Stimulated activated CD4-positive, alpha-beta T cell treated with anti-CD3 and anti-CD28 coated beads, TNF-alpha, amount 100 ng/mL, for 1 hour (primary cell): ENCODE data around the gene EIF1AD.
"Not testable (repeated sequence)": the region's sequence is repeated elsewhere in the genome, so short reads cannot be mapped to it uniquely, and the experiment has no call there.

Source experiments
- DNase-seq, 3 donors: peaks; one replicate each; pipeline ENCODE4 v3.0.0-alpha.2; 2020; ENCODE audit warnings: low read depth in 3 of 3, low spot score in 1 of 3

The EIF1AD gene

DNA sequence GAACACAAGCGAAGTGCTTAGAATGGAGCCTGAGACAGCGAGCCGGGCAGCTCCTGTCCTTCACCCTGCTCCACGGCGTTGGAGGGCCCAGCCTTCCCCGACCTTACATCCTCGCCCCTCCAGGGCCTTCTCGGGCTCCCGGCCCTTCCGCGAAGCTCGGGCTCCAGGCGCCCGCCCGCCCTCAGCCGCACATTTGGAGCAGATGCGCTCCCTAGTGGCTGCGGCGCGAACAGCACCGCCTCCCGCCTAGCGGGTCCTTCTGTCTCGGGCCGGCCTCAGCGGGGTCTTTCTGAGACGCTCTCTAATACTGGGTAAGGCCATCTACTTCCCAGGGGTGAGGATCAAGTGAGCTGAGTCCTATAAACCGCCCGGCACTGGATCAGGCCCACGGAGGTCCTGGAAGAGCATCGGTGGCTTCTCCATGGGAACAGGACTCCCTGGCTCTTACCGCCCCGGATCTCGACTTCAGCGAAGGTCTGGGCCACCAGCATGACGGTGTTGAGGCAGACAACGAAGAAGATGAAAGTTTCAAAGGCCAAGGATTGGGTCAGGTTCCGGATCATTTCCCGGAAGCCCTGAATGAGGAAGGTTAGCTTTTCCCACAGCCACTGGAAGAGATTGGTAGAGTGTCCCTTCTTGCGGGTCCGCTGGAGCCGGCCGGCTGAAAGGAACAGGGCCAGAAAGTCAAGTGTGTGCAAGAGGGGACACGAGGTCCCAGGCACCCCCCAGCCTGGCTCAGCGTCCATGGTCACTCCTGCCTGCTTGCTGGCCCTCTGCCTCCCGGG is 20.6 kb upstream of the EIF1AD start:
- peak; percentile 25 to 85 (median 50) for DNase-seq

DNA sequence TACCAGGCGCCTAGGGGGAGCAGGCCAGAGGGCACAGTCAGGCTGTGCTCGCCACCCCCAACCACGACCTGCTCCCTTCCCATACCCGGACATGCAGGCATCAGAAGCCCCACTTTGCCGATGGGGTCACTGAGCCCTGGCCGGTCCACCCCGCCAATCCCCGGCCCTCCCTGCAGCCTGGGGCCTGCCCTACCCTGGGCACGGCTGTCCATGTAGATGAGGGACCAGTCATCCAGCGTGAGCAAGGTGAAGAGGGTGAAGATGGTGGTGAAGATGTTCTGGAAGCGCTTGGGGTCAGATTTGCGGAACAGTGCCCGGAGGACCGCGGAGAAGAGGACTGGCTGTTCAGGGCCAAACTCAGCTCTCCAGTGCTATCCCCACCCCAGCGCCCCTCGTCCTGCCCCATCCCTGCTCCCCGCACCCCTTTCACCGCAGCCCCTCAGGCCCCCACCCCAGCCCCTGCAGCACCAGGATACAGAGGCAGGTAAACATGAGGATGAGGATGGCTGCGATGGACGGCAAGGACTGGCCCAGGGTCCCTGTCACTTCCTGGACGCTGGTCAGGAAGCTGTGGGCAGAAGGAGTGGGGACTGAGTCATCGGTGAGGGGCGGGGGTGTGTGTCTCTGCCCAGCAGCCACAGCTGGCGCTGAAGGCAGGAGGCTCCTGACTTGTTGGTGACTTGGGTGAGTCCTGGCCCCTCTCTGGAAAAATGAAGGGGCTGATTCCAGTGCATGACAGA is 18.8 kb upstream of the EIF1AD start:
- DNase-seq, result no peak

DNA sequence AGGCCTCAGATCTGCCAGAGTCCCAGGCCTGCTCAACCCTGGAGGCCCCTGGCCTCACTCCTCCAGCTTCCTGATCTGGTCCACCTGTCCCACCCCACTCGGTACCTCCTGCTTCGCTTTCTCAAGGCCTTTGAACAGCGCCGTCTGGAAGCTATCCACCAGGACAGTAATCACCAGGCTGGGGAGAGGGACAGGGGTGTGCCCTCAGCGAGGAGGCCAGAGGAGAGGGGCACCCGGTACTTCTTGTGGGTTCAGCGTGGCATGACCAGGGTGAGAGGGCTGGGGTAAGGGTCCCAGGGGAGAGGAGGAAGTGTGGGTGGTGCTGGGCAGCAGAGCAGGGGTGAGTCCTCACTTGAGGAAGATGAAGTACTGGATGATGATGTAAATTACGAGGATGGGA is 18.3 kb upstream of the EIF1AD start:
- DNase-seq, result no peak

DNA sequence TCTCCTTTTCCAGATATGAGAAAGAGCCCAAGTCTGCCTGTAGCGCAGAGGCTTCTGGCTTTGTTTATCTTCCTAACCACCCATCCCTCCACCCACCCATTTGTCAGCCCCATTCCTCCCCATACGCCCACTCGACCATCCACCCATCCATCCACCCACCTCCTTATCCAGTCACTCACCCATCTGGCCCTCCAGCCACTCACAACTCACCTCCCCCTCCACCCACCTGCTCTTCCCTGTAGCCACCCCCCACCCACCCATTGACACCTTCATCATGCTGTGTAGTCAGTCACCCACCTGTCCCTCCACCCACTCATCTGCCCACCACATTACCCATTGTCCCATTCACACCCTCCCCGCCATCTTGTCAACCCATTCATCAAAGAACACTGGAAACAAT is 15.4 kb upstream of the EIF1AD start:
- DNase-seq, result no peak

DNA sequence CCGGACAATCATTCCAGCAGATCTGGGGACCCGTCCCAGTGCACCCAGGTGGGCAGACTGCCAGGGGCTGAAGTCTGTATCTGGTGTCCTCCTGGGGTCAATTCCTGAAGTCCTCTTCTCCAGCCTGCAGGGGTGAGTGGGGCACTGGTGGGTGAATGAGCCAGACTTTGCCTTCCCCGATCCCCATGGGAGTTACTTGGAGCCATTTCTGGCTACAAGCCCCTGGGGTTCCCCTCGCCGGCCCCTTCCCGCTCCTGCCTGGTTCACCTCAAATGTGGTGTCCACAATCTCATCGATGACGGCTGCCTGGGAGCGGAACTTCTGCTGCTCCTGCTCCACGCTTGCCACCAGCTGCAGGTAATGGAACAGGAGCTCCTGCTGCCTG is 14.8 kb upstream of the EIF1AD start:
- DNase-seq, result no peak

DNA sequence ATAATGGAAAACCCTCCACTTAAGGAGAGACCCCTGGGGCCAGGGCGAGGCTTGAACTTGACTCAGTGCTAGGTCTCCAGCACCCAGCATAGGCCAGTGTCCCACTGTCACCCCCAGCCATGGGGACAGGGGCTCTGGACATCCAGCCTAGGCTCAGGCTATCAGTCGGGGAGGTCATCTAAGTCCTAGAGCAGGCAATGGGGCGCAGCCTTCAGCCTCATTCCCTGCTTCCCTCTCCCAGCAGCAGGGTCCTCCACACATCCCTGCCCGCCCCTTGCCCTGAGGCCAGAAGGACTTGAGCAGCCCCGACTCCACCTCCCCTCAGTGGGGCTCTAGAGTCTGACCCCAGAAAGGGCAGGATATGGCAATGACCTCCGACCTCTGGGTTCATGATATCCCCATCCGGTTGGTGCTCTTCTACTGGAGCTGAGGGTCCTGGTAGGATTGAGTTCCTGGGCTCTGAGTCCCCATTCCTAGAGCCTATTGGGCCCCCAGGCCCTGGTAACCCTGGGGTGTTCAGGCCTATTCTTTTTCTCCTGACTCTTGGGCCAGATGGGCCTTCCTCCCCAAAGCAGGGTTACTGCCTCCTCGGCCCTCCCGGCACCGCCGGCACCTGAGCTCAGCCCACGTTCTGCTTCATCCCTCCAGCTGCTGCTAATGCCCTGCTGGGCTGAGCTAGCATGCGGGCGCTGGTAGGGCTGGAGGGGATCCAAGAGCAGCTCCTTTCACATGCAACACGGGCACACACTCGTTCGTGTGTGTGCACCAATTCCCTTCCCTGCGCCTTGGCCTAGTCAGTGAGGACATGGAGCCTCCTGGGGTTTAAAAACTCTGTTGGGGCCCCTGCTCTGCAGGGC is 14.2 kb upstream of the EIF1AD start:
- DNase-seq, result no peak

DNA sequence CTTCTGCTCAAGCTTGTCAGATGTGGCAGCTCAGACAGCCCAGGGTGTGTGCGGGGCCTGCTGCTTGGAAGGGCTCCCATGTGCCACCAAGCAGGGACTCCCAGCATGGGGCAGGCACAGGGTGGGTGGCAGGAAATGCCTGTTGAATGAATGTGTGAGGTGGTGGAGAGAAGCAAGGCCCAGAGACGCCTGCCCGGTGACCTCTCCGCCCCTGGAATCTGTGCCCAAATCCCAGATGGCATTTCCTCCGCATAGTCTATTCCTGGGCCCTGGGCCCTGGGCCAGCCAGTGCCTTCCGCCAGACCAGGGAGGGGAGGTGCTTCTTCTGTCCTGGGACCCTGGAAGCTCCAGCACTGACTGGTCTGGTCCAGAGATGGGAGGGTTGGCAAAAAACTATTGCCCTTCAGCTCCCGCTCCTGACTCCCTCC is 13.5 kb upstream of the EIF1AD start:
- no peak for DNase-seq

DNA sequence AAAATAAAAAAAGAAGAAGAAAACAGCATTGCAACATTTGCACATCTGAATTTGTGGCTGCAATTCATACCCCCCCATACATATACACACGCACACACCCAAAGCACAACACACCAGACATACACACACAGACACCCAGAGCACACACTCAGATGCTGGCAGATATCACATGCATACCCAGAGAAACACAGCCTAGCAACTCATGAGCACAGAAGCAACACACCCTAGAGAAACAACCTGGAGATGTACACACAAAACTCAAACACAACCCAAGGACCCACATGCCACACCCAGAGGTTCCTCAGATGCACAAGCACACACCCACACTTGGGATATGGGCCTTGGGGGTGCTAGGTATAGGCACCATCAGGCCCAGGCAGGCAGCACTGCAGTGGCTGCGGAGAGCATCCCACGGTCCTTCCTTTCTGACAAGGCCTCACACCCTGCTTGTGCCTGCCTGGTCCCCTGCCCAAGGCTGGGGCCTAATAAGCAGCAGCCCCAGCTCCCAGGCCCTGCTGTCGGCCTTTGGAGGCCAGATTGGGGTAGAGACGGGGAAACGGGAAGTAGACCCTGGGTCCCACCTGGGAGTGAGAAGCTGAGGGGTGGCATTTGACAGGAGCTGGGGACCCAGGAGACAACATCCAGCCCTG is 13.0 kb upstream of the EIF1AD start:
- no peak for DNase-seq

DNA sequence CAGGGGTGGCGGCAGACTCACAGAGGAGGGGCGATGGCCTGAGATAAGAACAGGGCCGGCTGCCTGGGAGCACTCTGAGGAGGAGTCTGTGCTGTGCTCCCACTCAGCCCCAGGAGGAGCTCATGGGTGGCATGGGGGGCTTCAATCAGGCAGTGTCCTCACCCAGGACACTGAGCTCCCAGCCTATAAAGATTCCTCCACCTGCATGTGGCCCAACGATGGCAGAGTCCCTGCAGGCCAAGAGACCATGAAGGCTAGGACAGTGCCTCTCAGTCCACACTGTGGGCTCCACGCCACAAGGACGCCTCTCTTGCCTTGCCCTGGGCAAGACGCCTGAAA is 11.8 kb upstream of the EIF1AD start:
- no peak for DNase-seq

DNA sequence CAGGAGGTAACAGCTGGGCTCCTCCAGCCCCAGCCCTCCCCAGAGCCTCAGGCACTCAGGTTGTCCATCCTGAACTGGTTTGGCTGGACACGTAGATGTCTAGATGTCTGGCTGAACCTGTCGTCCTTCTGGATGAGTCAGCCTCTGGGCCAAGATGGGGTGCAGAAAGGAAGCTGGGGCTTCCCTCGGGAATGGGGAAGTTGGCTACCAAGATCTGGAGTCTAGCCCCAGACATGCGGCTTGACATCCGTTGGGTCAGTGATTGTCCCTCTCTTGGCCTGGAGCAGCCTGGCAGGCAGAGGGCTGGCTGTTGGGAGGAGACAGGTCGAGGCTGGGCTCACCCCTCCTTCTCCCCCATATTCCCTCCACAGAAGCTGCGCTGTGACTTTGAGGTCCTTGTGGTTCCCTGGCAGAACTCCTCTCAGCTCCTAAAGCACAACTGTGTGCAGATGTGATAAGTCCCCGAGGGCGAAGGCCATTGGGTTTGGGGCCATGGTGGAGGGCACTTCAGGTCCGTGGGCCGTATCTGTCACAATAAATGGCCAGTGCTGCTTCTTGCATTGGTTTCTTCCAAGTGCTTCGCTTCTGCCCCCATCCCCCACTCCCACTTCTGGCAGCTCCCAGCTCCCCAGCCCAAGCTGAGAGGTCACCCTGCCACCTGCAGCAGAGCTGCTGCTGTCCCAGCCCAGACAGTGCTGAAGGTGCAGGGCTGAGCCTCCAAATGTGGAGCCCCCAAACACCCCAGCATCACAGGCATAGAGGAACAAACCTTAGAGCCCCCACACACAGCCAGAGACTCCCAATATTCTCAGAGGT is 11.2 kb upstream of the EIF1AD start:
- no peak for DNase-seq

DNA sequence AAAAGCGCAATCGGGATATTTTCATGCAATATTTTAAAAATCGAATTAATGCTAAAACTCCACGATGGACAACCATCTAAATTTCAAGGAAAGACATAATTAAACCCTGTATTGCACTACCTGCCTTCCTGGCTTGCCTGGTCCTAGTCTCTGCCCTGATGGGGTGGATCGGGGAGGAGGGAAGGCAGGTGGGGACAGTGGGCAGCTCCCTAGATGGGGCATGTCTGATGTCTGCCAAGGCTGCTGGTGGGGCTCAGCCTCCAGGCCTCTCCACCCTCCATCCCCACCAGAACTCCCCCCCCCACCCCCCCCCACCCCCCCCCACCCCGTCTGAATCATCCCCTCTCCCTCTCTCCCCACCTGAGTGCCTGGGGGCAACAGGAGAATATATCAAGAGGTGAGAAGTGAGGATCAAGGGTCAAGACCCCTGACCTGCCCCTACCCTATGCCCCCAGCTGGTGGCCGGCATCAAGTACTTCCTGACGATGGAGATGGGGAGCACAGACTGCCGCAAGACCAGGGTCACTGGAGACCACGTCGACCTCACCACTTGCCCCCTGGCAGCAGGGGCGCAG is 10.5 kb upstream of the EIF1AD start:
- no peak for DNase-seq

DNA sequence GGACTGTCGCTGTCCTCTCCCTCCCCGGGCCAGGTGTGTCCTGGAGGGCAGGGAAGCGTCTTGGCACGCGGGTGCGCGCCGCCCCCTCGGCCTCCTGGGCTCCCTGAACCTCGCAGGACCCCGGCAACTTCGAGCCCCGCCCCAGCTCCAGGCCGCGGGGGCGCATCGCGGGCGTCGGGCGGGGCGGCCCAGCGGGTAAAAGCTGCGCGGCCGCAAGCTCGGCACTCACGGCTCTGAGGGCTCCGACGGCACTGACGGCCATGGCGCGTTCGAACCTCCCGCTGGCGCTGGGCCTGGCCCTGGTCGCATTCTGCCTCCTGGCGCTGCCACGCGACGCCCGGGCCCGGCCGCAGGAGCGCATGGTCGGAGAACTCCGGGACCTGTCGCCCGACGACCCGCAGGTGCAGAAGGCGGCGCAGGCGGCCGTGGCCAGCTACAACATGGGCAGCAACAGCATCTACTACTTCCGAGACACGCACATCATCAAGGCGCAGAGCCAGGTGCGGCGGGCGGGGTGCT is 9.9 kb upstream of the EIF1AD start, which contains the start of gene CST6:
Gene CST6 (plus strand): TSS at position 224 of the 519 bp plus-strand sequence. CDS start 37 bp downstream, at position 261.
- no peak for DNase-seq

DNA sequence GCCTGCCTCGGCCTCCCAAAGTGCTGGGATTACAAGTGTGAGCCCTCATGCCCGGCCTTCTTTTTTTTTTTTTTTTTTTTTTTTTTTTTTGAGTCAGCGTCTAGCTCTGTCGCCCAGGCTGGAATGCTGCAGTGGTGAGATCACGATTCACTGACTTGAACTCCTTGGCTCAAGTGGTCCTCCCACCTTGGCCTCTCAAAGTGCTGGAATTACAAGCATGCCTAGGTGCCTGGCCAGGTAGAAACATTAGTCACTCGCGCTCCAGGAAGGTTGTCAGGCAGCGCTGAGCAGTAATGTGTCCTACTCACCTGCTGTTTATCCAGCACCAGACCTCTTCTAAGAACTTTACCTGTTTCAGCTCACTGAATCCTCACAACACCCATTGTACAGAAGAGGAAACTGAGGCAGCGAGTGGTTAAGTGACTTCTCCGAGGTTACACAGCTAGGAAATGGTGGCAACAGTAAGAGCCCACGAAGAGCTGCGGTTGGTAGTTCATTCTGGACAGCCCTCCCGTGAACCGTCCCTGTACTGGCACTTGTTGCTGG is 9.4 kb upstream of the EIF1AD start:
- DNase-seq, result no peak

DNA sequence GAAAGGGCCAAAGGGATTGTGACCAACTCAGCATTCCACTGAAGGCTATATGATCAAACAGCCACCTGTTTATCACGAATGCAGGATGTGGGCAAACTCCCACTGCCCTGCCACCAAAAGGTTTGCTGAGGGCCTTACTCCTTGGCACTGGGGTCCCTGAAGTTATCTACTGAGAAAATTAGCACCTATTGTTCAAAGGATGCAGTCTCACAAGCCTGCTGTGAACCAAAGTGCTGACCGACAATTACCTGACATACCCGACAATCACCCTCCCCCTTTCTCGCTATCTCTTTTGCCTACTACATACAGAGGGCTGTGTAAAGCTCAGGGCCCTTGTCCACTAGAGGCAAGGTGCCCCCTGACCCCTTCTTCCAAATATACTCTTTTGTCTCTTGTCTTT is 8.1 kb upstream of the EIF1AD start:
- not testable (repeated sequence) for DNase-seq

DNA sequence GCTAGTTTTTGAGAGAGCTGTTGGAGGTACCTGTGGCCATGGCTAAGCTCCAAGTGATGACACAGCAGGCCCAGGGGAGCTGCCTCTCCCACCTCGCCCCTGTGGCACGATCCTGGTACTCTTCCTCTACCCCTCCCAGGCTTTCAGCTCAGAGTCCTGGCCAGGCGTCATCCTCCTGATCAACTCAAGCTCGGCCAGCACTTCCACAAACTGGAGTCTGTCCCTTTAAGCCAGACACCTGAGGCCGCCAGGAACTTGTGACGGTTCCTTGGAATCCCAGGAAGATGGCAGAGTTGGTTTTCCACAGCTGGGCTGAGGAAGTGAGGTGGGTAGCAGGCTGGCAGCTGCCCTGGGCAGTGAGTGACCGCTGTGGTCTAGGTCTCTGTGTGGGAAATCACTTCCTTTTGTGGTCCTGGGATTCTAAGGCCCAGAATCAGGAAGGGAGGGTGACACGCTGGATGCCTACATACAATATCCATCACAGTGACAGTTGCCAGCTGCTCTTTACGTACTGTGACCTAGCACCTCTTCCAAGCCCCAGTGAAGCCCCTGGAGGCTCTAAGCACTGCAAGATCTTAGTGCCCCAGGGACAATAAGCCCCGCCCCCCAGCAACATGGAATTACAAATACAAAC is 6.6 kb upstream of the EIF1AD start:
- no peak for DNase-seq

DNA sequence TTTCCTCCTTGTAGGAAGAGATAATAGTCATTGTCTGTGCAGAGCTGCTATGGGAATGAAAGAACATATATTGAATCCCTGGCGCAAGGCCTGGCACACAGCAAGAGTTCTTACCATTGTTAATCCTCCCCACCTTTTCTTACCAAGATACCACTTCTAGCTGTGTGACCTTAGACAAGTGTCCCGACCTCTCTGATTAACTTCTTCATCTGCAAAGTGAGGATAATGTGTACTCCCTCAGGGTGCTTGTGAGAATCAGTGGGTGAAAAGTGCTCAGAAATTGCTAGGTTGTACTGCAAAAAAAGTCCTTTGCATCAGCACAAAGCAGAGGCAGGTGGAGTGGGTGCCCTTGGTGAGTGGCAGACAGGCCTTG is 6.1 kb upstream of the EIF1AD start:
- DNase-seq, result no peak

DNA sequence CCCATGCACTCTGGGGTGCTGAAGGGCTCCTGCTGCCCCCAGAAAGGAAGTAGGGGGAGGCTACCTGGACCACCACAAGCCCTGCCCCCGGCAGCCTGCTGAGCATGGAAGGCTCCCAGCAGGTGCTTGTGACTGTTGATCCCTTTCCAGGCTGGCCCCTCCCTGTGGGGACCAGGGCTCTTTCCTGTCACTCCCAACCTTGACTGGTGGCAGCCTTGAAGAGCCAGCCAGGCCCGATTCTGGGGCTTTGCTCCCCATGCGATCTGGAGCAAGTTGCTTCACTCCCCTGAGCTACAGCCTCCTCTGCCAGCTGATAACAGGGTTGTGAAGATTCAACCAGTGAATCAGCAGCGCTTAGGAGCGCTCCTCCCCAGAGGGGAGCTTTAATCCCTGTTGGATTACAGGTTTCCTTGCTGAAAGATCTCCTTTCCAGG is 5.3 kb upstream of the EIF1AD start:
- no peak for DNase-seq

DNA sequence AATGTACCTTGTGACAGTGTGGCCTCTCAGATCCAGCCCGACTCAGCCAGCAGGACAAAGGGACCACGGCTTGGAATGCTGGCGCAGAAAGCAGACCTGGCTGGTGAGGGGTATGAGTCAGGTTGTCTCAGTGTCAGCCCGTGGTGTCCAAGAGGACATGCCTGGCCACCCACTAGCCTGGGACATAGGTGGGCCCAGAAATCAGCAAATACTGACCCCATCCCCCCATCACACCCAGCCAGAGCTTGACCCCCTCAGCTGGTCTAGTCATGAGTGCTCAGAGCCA is 4.9 kb upstream of the EIF1AD start:
- DNase-seq, result no peak

DNA sequence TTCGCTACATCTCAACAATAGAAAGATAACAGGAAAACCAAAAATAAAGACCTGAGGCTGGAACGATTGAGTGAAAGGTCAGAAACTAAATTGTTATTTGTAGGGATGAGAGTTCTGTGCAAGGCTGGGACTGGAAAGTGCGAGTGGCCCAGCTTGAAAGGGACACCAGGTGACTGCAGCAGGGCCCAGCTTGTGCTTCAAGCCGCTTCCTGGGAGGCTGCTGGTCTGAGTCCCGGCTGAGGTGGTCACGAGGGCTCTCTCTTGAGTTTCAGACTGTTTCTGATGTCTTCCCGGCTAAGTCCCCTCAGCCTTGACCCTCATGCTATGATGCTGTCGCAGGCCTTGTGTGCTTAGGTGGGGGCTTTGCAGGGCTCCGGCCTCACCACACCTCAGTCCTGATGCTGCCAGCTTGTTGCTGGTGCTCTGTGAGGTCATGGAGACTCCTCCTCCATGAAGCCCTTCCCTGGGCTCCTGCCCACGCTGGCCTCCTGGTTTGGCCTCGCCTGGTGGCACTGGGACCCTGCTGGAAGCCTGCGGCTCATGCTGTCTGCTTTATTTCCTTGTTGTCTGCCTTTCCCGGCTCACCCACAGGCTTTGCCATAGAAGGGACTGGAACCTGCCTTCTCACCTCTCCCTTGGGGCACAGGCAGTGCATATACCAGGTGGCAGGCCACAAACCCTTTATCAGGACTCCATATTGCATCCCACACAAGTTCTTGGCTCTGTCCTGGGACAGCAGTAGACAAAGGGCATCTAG is 4.4 kb upstream of the EIF1AD start:
- DNase-seq, result no peak
